ENCODE results near the gene WDR91. TPM values are rescaled to one million over a fixed set of nuclear protein-coding genes. Genes with fewer than 3 reads are reported as not detected.

The WDR91 gene
- total RNA-seq, 1 donor from 2014 or later: 8.2 TPM

DNA sequence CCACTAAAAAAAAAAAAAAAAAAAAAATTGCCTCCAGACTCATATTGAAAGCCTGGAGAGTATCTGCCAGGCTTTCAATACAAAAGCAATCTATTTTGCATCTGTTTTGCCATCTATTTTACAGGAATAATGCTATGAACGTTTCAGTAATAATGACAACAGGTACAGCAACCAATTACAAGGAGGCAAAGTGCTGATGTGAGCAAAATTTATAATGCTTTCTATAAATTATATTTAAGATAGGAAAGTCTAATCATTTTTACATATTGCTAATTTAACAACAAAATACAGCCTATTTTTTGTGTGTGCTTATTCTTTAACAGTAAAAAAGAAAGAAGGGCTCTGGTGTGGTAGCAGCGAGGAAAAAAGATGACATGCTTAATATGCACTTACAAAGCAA lies 10.0 kb downstream of the WDR91 start:
- no peak for DNase-seq (ENCODE audit: low spot score in 2 of 2)
- no peak for FAIRE-seq

DNA sequence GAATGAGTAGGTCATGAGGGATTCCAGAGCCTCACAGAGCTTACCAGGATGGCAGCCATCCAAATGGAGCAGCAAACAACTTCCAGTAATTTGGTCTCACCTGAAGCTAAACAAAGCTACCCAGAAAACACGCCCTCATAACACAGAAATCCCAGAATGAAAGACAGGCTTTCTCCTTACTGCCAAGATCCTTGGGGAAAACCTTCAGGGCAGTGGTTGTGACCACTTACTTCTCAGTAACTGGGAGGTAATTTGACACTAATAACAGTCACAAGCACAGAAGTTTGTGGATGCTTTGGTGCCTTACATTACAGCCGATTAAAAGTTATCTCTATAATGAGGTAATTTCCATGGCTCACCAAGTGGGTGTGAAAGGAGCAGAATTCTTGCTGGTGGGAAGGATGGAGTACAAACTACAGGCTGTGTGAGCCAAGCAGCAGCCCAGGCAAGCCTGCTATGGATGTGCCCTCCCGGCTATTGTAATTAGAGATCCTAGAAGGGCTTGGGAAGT lies 10.4 kb downstream of the WDR91 start:
- FAIRE-seq: no peak
- DNase-seq (ENCODE audit: low spot score in 2 of 2): no peak

DNA sequence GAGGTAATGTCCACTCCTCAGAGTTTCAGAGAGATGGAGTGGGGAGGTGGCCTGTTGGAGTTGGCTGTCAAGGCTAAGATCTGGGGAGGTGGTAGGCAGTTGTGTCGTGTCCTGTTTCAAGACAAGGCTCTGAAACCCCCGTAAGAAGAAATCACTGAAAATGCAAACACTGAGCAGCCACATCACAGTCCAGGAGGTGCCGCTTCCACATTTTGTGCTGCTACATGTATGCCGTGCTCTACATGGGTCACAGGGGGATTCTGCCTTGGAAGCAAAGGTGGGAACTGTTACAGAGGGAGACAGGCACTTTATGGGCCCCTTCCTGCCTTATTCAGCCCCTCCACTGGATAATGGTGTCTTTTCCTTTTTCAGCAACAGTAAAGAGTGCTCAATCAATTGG lies 11.9 kb downstream of the WDR91 start:
- no peak for FAIRE-seq
- DNase-seq (ENCODE audit: low spot score in 2 of 2): no peak

DNA sequence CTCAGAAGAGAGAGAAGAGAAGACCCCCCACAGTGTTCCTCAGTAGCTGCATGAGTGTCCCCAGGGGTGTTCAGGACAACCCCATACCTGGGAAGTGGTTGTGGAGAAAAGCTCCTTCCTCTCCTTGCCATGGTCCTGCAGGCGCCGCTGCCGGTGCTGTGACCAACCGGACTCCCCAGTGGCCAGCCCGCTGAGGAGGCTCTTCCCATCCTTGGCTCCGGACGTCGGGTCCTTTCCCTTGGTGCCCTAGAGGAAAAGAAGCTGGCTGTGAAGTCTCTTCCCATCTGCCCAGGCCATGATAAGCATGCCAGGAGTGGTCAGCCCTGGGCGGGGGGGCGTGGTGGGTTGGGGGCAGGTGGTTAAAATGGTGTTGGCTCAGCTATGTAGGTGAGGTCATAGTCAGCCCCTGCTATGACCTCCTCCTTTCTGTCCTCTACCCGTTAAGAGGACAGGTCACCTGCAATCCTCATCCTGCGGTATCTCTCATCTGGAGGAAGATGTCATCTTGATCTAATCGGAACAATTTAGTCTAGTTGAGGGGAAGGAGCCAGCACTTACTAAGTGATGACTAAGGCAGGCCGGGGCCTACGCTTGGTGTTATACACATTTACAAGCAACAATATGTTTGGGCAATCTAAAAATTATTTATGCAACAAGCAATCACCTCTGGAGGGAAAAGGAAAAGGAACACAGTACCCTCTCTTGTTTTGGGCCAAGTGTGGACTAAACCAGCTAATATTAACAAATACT lies 13.2 kb downstream of the WDR91 start:
- FAIRE-seq (no peak), DNase-seq (ENCODE audit: low spot score in 2 of 2) (no peak)

DNA sequence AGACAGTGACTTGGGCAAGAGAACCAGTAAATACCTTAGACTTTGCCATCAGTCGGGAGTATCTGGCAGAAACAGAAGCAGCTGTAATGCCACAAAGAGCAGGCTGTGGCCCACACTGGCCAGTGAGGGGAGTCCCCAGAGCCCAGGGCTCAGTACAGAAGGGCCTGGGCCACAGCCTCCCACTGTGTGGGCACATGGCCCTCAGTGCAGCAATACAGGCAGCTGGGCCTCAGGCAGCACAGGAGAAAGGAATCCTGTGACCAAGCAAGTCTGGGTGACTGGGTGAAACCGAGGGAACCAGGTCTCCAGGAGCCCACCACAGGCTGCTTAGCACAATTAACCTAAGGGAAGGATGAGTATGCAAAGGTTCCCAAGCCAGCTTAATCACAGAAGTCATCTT lies 14.0 kb downstream of the WDR91 start:
- FAIRE-seq: no peak
- DNase-seq (ENCODE audit: low spot score in 2 of 2): no peak

DNA sequence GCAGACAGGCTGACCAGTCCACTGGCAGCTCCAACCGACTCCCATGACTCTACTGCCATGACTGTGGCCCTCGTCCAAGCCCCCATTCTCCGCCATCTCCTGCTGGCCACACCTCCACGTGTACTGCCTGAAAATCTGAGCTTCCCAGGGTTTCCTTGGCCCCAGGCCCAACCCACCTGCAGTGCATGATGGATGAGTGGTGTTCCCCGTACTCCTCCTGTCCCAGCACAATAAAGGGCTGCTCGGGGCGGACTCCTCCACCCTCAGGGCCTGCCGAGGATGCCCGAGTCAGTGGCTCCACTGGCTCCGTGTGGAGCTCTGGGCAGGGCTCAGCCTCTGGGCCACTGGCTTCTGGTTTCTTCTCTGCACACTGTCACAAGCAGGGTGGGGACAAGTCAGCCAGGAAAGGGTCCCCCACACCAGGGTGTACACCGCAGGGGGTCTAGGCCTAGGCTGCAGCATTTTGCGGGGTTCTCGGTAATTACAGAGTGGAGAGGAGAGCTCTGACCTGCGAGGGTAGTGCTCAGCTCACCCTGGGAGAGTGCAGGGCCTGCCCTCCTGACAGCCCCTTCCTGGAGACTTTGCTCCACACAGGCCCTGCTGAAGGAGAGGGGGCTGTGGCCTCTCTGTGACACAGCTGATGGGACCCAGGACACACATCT lies 15.2 kb downstream of the WDR91 start:
- FAIRE-seq (no peak), DNase-seq (ENCODE audit: low spot score in 2 of 2) (no peak)

DNA sequence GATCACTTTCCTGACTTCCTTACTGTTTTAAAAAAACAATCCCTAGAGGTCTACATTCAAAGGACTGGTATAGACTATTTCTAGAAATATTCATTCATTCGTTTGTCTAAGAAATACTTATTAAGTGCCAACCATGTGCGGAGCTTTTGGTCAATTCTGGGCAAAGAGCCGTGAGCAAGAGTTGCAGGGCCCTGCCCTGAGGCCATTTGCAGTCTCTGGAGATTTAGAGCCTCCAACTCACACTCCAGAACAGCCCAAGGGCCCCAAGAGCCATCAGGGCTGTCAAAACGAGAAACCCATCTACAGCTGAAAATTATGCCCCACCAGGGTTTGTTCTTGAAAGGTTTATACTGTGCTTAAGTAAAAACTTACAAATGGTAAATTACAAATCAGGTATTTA lies 16.2 kb downstream of the WDR91 start:
- FAIRE-seq: no peak
- no peak for DNase-seq (ENCODE audit: low spot score in 2 of 2)

DNA sequence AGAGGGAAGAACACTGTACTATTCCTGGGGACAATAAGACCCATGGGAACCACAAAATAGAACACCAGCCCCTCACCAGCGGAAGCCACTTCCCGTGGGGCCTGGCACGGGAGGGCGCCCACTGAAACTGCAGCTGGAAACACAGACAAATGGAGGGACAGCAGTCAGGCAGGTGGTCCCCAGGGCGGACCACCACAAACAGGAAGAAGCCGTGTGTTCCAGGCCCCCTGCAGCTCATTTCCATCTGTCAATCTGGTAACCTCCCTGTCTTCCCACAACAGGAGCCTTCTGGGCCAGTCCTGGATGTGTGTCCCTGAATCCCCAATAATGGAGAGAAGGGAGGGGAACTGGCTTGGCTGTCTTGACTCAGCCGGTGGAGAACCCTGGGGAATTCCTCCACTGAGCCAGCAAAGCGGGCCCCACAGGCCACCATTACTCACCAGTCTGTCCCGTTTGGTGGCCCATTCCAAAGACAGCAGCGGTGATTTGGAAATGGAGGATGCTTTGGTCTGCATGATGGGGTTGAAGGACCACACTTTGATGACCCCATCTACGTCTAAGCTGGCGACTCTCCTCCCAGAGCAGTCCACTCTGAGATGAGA lies 16.7 kb downstream of the WDR91 start:
- DNase-seq (ENCODE audit: low spot score in 2 of 2): no peak
- no peak for FAIRE-seq

DNA sequence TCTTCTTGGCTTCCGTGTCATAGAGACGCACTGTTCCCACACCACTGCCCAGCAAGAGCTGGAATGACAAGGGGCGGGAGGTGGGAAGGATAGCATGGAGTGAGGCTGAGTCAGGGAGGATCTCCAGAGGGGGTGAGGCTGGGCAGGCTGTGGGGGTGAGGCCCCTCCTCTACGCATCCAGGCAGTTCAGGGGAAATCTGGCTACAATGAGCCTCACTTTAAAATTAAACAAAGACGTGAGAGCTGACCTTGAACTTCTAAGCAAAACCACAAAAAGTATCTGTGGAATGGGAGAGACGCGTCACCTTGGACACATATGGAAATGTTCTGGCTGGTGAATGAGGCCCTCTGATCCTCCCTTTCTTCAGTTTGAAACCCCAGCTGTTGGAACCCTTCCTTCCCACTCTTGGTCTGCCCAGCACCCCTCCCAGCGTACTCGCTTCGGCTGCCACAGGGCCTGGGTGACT lies 17.7 kb downstream of the WDR91 start:
- FAIRE-seq (no peak), DNase-seq (ENCODE audit: low spot score in 2 of 2) (no peak)

DNA sequence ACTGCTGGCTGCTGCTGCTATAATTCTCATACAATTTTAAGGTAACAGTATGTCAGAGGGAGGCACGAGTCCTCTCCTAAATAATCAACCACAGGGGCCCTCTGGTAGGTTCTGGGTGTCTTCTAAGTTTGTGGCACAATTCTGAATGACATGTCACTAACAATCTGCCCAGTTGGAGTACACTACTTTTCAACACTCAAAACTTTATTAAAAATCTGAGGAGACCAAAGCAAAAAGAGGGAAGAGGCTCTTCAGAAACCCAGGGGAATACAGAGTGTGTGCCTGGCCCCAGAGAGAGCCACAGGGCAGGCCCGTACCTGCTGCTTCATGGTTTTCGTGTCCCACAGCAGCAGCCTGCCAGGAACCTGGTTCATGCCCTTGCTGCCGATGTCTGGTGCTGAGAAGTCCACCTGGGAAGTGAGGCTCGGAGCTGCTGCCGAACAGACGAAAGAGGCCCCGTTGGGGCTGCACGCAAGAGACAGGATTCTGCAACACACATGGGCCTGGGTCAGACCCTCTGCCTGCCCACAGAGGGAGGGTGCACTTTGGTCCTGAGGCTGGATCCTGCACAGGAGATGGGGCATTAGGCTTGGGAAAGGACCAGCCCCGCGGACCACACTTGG lies 18.3 kb downstream of the WDR91 start:
- no peak for FAIRE-seq
- no peak for DNase-seq (ENCODE audit: low spot score in 2 of 2)

DNA sequence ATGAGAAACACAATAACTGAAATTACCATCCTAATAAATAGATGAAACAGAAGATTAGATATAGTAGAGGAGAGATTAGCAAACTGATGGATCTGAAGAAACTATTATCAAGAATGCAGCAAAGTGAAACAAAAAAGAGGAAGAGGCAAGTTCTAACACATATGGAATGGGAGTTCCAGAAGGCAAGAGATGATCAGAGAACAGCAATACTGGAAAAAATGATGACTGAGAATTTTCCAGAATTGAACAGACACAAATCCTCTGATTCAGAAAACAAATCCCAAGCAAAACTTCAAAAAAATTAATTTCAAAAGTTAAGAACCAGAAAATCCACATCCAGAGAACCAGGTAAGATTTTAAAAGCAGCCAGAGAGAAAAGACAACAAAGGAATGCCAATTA lies 20.6 kb downstream of the WDR91 start:
- no peak for FAIRE-seq
- no peak for DNase-seq (ENCODE audit: low spot score in 2 of 2)

DNA sequence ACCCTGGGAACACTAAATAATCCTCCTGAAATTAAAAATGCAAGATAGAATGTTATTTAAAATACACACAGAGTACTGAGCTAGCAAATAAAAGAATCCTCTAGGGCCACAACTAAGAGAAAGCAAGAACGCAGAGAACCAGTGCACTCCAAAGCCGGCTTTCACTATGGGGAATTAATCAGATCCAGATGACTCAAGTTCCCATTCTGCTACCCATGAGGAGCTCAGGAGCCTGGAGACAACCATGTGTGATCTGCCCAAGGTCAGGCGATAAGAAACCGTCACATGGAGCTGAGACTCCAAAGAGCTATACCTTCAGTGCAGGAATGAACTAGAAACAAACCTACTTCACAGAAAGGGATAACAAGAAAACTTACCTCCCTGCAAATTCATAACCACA lies 21.4 kb downstream of the WDR91 start:
- DNase-seq (ENCODE audit: low spot score in 2 of 2) (no peak), FAIRE-seq (no peak)

DNA sequence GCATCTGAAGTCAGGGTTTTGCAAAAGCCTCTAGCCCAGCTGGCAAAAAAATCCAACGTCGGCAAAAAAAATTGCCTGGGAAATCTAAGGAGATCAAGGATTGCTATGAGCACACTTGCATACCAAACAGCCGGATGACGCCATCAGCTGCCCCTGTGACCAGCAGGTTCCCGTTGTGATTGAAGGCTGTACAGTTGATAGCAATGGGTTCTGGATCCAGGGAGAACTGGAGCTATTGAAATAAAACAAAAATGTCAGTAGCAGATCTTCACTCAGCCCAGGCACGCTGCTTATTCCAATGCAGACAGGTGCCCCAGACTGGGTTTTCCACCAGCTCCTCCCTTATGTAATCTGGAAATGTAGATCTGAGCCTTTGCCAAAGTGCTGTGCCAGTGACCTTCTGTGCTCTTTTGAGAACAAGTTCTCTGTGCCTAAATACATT lies 22.1 kb downstream of the WDR91 start:
- FAIRE-seq: no peak
- DNase-seq (ENCODE audit: low spot score in 2 of 2): no peak

DNA sequence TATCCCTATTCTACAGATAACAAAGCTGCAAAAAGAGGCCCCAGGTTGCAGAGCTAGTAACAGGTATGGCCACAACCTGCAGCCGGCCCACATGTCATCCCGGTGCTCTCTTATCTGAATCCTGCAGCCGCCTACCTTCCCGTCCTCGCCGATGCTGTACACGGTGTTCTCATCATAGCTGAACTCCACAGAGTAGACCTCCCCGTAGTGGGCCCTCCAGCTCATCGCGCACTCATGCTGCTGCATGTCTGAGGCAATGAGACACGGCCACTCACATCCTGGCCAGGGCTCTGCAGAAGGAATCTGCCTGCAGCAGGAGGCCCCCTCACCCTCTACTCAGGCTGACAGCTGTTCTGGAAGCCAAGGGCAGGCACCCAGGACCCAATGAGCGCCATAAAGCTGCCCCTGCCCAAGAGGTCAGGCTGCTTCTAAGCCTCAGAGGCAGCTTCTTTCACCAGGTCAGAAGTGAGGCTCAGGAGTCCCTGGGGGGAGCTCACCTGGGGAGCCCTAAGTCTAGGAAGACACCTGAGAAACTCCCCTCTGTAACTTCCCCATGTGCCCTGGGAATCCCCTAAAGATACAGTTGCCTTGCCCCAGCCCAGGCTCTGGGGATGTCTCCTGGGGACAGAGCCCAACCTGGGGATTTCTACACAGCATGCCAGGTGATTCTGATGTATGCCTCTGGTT lies 22.9 kb downstream of the WDR91 start:
- DNase-seq (ENCODE audit: low spot score in 2 of 2): no peak
- no peak for FAIRE-seq

DNA sequence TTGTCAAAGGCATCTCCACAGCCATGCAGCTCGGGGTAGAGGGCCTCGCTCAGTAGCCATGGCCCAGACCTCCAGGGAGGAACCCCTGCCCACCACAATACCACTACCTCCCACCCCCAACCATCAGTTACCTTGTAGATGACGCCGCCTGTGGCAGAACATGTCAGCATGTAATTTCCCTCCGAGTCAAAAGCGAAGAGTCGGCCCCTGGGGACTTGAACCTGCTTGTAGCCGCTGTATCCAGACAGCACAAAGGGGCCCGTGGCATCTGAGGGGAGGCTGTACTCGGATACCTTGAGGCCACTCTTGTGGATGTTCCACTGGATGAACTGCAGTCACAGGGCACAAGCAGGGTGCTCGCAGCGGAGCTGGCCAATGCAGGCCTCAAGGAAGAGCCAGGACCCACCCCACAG lies 24.5 kb downstream of the WDR91 start:
- DNase-seq (ENCODE audit: low spot score in 2 of 2): no peak
- FAIRE-seq: no peak

DNA sequence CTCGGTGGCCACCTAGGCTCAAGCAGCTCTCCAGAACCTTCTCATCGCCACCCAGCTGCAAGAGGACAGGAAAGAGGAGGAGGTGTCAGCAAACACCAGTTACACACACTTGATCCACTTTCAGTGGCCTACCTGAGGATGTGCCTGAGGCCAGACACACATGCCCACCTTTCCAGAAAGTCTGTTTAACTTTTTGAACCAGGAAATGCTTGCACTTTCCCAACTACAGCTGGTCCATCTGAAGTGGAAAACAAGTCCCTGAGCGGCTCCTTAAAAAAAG lies 25.1 kb downstream of the WDR91 start:
- FAIRE-seq (no peak), DNase-seq (ENCODE audit: low spot score in 2 of 2) (no peak)

DNA sequence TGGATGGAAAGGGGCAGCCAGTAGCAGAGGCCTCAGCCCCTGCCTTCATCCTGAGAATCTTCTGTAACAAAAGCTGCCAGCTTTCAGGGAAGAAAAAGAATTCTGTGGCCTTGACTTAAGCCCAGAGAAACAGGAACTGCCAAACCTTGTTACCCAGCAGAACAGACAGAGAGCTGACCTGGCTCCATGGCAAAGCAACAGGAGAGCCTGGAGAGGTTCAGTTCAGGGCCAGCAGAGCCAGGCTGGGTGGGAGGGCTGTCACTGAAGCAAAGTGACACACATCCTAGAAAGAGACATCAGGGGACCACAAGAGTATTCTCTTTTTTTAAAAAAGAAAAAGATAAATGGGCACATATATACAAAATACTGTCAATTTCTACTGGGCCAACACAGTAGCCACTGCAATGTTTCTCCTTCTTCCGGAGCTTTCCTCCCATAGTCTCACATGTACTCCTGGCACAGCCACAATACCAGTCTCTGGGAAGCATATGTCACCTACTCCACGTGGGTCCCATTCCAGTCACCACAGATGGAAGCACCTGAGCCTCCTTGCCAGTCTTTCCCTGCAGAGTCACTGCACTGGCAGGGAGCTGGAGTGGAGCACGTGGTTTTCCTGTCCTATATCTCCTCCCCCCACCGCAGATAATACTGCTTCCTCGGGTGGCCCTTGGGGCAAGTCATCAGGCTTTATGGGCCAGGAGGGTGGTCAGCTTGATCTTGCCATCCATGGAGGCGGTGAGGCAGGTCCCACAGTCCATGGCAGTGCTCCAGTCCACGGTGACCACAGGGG lies 25.7 kb downstream of the WDR91 start:
- DNase-seq (ENCODE audit: low spot score in 2 of 2) (no peak), FAIRE-seq (no peak)

DNA sequence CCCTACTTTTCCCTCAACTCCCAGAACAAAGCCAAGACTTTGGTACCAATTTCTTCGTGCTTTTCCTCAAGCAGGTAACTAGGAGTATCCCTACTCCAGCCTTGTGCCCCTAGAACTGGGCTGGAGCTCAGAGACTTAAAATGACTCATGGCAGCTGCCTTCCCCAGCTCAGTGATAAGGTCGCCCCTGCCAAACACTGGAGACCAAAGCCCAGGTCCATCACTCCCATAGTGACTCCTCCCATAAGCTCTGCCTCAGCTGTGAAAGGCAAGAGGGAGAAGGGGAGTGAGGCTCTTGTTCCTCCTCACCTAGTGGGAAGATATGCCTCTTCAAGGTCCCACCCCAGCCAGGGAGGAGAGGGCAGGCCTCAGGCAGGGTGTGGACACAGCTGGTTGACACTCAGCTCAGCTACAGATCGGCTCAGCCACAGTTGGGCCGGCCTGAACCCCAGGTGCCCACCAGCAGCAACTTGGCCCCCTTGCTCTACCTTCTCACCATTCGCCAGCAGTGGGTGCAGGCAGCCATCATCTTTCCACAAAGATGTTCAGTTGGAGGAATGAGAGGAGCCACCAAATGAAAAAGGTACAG lies 27.0 kb downstream of the WDR91 start:
- FAIRE-seq (no peak), DNase-seq (ENCODE audit: low spot score in 2 of 2) (no peak)

DNA sequence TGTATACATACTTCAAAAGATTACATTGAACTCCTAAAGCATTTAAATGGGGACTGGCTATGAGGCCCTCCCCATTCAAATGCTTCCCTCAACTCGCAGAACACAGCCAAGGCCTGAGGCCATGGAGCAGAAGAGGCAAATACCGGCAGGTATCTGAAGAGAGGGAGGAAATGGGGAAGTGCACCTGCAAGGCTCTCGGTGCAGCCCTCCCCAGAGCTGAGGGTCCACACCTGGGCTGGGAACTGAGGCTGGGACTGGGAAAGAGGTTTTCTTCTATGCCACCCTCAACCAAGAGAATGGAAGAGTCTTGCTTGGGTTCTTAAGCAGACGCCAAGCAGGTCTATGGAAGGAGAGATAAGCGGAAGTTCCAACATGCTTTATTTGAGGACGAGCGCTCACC lies 27.8 kb downstream of the WDR91 start:
- FAIRE-seq (no peak), DNase-seq (ENCODE audit: low spot score in 2 of 2) (no peak)
